A549 (cell line): ENCODE results near the gene CAMK1G.

ENCODE experiments used
- CHD2 ChIP-seq: fragments of 150-350 bp; IDR thresholded peaks from 2 replicates; pipeline ENCODE4 v1.6.1; 2014; ENCODE audit warnings: low read length; ENCODE audit not compliant: partially characterized antibody
- NPAS2 ChIP-seq: fragments of 250-450 bp; sonication (Bioruptor Pico); IDR thresholded peaks from 2 replicates; pipeline ENCODE4 v1.8.0; 2022; ENCODE audit warnings: mild to moderate bottlenecking, moderate library complexity, borderline replicate concordance
- PHF8 ChIP-seq: fragments of 200-600 bp; sonication (generic); IDR thresholded peaks from 2 replicates; pipeline ENCODE4 v1.6.1; 2016; ENCODE audit warnings: low read depth, mild to moderate bottlenecking, antibody characterized with exemption, moderate library complexity, borderline replicate concordance
- POLR2A ChIP-seq: IDR thresholded peaks from 2 replicates; pipeline ENCODE4 v1.6.1; 2012; ENCODE audit warnings: mild to moderate bottlenecking, low read length
- ZC3H11A ChIP-seq: fragments of 450-650 bp; IDR thresholded peaks from 2 replicates; pipeline ENCODE4 v1.6.1; 2014; ENCODE audit warnings: antibody characterized with exemption, mild to moderate bottlenecking
- TF ChIP-seq, protein P1 (sequence below): fragments of >200 bp; sonication (Bioruptor Twin); formaldehyde crosslinking; IDR thresholded peaks from 3 replicates; pipeline ENCODE4 v1.5.1; 2016
- TF ChIP-seq, protein P2 (sequence below): fragments of 450-650 bp; IDR thresholded peaks from 2 replicates; pipeline ENCODE4 v1.6.1; 2014; ENCODE audit warnings: antibody characterized with exemption
- TF ChIP-seq, protein P3 (sequence below): IDR thresholded peaks from 2 replicates; pipeline ENCODE4 v1.6.1; 2012

DNA sequence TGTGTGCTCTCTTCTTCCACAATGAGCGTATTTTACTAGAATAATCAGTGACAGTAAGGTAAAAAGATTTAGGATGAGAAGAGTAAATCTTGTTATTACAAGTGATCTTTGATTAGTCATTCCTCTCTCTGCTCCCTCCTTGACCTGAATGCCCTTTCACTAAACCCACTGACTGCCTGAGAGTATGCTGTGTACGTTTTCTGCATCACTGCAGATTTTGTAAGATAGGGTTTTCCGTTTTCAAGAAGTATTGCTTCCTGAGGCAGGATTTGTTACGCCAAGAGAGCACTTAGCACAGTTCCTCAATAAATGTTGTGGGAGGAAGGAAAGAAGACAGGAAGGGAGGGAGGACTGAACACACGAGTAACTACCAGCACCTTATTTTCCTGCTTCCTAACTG lies 76.4 kb downstream of the CAMK1G start:
- TF ChIP-seq, protein P1, sequence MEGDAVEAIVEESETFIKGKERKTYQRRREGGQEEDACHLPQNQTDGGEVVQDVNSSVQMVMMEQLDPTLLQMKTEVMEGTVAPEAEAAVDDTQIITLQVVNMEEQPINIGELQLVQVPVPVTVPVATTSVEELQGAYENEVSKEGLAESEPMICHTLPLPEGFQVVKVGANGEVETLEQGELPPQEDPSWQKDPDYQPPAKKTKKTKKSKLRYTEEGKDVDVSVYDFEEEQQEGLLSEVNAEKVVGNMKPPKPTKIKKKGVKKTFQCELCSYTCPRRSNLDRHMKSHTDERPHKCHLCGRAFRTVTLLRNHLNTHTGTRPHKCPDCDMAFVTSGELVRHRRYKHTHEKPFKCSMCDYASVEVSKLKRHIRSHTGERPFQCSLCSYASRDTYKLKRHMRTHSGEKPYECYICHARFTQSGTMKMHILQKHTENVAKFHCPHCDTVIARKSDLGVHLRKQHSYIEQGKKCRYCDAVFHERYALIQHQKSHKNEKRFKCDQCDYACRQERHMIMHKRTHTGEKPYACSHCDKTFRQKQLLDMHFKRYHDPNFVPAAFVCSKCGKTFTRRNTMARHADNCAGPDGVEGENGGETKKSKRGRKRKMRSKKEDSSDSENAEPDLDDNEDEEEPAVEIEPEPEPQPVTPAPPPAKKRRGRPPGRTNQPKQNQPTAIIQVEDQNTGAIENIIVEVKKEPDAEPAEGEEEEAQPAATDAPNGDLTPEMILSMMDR, result no peak
- TF ChIP-seq, protein P2, sequence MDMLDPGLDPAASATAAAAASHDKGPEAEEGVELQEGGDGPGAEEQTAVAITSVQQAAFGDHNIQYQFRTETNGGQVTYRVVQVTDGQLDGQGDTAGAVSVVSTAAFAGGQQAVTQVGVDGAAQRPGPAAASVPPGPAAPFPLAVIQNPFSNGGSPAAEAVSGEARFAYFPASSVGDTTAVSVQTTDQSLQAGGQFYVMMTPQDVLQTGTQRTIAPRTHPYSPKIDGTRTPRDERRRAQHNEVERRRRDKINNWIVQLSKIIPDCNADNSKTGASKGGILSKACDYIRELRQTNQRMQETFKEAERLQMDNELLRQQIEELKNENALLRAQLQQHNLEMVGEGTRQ, result no peak
- TF ChIP-seq POLR2A, result no peak
- no peak for TF ChIP-seq ZC3H11A
- no peak for TF ChIP-seq PHF8
- no peak for TF ChIP-seq NPAS2
- no peak for TF ChIP-seq CHD2
- TF ChIP-seq, protein P3, sequence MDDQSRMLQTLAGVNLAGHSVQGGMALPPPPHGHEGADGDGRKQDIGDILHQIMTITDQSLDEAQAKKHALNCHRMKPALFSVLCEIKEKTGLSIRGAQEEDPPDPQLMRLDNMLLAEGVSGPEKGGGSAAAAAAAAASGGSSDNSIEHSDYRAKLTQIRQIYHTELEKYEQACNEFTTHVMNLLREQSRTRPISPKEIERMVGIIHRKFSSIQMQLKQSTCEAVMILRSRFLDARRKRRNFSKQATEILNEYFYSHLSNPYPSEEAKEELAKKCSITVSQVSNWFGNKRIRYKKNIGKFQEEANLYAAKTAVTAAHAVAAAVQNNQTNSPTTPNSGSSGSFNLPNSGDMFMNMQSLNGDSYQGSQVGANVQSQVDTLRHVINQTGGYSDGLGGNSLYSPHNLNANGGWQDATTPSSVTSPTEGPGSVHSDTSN, result no peak
